HL-60/S4 (cell line): ENCODE results near the gene DHRSX.
"Not testable (repeated sequence)": the region's sequence is repeated elsewhere in the genome, so short reads cannot be mapped to it uniquely, and the experiment has no call there.

ENCODE experiments used
- in situ Hi-C: fragments of 300-500 bp; cut with MboI; formaldehyde crosslinking; loops from 2 replicates; pipeline ENCODE4 v1.14.3; 2022; ENCODE audit warnings: low sequenced_read_pairs

DHRSX gene

DNA sequence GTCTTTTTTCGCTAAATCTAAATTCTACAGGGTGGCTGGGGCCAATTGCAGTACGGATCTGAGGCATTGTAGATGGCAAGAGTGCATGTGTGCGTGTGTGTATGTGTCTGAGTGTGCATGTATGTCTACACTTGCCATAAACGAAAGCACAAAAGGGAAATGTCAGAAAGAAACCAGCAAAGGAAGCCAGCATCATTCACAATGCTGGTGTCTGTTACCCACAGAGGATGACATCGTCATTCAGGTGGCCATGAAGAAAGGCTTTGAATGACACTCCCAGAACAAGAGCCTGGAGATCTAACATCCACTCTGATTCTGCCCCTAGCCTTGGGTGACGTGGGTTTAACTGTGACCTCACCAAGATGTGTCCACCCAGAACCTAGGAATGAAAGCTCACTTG, 124.6 kb downstream of the DHRSX start:
- in situ Hi-C loops = no loop called here

- in situ Hi-C loops = no loop called here
Observed at GRCh38 chrX:2374086-2374485, 126.7 kb downstream of the DHRSX start.

GRCh38 chrX:2373615-2374014, 127.2 kb downstream of the DHRSX start:
- in situ Hi-C loops = no loop called here

- in situ Hi-C loops = no loop called here
Observed at GRCh38 chrX:2371026-2371711, 129.6 kb downstream of the DHRSX start.

GRCh38 chrX:2370456-2370855, 130.3 kb downstream of the DHRSX start:
- in situ Hi-C loops = no loop called here

- in situ Hi-C loops = no loop called here
Observed at GRCh38 chrX:2369206-2369605, 131.6 kb downstream of the DHRSX start.

DNA sequence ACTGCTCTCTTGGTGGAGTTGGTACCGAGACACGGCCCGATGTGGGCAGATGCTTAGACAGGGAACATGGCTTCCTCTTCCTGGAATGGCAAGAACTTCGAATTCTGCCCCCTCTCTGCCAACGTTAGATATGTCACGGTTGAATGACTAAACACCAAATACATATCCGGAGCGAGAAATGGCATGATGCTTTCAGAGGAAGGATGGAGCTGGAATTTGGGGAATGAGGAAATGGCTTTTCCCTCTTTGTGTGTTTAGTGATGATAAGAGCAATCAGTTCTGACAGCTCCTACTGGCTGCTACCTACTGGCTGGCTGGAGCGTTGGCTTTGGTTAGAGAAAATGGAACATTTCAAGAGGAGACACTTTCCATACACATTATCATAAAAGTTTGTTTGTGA, 140.0 kb downstream of the DHRSX start:
- in situ Hi-C loops = no loop called here

DNA sequence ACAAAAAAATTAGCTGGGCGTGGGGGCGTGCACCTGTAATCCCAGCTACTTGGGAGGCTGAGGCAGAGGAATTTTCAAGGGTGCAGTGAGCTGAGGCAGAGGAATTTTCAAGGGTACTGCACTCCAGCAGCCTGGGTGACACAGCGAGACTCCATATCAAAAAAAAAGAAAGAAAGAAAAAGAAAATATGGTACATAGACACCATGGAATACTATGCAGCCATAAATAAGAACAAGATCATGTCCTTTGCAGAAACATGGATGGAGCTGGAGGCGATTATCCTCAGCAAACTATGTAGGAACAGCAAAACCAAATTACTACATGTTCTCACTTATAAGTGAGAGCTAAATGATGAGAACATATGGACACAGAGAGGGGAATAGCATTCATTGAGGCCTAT, 141.3 kb downstream of the DHRSX start:
- in situ Hi-C loops = not testable (repeated sequence)

- in situ Hi-C loops = no loop called here
Observed at GRCh38 chrX:2351999-2352995, 148.5 kb downstream of the DHRSX start.

DNA sequence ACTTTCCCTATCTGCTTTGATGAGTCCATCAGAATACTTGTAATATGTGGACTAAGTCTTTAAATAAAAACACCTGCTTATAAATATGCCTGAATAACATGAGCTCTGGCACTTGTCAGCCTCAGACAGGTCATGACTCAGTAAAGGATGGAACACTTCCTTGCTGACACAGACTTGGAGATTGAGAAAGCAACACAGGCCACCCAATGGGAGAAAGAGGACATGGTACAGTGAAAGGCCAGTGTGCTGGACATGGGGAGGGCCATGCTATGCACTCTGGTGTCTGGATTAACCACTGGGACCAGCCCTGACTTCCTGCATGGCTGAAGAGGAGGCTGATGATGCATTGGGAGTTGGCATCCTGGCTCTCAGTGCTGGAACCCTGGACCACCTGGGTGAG, 149.5 kb downstream of the DHRSX start:
- in situ Hi-C loops = no loop called here

- in situ Hi-C loops = not testable (repeated sequence)
Observed at GRCh38 chrX:2350703-2351102, 150.1 kb downstream of the DHRSX start.

DNA sequence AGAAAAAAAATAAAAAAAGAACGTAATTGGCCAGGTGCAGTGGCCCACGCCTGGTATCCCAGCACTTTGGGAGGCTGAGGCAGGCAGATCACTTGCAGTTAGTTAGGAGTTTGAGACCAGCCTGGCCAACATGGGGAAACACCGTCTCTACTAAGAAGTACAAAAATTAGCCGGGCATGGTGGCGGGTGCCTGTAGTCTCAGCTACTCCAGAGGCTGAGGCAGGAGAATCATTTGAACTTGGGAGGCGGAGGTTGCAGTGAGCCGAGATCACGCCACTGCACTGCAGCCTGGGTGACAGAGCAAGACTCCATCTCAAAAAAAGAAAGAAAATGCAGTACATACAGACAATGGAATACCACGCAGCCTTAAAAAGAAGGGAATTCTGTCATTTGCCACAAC, 150.7 kb downstream of the DHRSX start:
- in situ Hi-C loops = not testable (repeated sequence)

DNA sequence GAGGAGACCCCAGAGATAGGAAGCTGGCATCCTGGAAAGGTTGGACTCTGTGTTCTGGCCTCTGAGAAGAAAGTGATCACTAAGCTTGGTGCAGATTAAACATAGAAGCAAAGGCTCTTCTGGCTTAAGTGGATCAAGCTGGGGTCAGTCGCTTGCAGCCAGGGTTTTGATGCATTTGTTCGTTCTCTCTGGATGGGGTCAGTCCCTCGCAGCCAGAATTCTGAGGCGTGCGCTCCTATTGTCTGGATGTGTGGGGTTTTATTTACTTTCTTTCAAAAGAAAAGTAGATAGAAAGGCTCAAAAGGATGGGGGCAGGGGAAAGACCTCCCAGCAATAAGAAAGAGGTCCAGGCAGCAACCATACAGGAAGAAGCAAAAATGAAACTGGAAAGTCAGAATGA, 152.6 kb downstream of the DHRSX start:
- in situ Hi-C loops = no loop called here

- in situ Hi-C loops = no loop called here
Observed at GRCh38 chrX:2346158-2346557, 154.6 kb downstream of the DHRSX start.

DNA sequence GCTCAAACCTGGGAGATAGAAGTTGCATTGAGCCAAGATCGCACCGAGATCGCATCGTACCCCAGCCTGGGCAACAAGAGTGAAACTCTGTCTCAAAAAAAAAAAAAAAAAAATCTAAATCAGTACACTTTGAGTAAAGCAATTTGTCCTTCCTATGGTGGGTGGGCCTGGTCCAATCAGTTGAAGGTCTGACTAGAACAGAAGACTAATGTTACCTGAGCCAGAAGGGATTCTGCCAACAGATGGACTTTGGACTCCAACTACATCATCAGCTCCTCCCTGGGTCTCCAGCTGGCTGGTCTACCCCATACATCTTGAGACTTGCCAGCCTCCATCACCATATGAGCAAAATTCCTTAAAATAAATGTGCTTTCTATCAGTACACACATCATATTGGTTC, 155.2 kb downstream of the DHRSX start:
- in situ Hi-C loops = no loop called here

DNA sequence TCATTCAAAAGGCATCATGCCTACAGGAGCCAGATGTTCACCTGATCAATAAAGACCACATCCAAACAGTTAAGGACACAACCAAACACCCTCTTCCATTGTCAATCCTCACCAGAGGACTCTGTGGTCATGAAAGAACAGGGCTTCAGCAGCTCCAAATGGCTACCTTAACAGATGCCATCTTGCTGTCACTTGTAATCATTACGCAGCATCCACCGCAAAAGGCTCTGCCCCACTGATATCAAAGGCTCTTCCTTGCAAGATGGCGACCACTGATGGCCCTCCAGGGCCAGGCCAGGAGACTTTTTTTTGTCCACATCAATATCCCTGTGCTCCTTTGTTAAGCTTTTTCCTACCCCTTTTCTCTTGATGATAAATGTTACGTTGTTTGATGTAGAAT, 157.4 kb downstream of the DHRSX start:
- in situ Hi-C loops = no loop called here

- in situ Hi-C loops = no loop called here
Observed at GRCh38 chrX:2342874-2343273, 157.9 kb downstream of the DHRSX start.

DNA sequence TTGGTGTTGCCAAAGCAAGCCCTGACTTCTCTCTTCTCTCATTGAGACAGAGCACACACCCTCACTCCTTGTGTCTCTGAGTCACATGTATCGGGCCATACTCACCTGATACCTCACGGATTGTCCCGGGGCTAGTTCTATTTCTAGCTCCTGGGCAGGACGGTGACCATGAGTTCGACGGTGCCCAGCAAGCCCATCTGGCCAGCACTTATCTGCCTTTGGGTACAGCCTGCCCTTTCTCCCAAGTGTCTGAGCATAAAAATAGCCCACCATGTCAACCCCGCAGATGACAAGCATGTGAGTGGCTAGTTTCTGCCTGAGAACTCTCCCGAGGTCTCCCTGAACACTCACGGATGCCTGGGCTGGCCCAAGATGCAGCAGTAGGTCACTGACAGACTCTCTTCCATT, 158.5 kb downstream of the DHRSX start:
- in situ Hi-C loops = no loop called here

GRCh38 chrX:2340991-2341390, 159.8 kb downstream of the DHRSX start:
- in situ Hi-C loops = no loop called here

DNA sequence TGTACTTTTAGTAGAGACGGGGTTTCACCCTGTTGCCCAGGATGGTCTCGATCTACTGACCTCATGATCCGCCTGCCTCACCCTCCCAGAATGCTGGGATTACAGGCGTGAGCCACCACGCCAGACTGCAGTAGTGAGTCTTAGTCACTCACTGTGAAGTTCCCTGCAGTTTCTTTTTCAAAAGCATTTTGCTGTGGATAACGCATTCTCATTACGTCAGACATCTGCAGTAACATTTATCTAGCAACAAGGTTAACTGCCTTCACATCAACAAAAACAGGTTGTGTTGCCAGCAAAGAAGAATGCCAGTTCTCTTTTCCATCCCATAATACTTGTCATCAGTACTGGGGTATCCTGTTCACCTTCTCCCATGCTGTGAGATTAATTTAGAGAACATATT, 164.6 kb downstream of the DHRSX start:
- in situ Hi-C loops = no loop called here

DNA sequence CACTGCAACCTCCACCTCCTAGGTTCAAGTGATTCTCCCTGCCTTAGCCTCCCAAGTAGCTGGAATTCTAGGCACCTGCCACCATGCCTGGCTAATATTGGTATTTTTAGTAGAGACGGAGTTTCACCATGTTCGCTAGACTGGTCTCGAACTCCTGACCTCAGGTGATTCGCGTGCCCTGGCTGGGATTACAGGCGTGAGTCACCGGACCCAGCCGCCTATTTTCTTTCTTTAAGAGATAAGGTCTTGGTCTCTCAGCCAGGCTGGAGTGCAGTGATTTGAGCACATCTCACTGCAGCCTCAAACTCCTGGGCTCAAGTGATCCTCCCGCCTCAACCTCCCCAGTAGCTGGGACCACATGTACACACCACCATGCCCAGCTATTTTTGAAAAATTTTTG, 166.5 kb downstream of the DHRSX start:
- in situ Hi-C loops = no loop called here

- in situ Hi-C loops = no loop called here
Observed at GRCh38 chrX:2332252-2332651, 168.5 kb downstream of the DHRSX start.
